Measurements from ENCODE around the gene VPS39. TPM values are rescaled to one million over a fixed set of nuclear protein-coding genes. Genes with fewer than 3 reads are reported as not detected.

Gene VPS39
- total RNA-seq, 1 donor from 2014 or later, result 66.9 TPM

- Histone ChIP-seq H3K9ac (no peak overlapping the region), H3K36me3 (peaks cover 3% of the 10 kb centered on the region), H3K79me2 (ENCODE audit: low read depth) (no peaks in the 10 kb centered on the region), H3K27ac (no peak overlapping the region), H3K4me2 (peak overlapping the region; percentile 54), H3K4me1 (peaks cover 14% of the 10 kb centered on the region), H3K9me3 (ENCODE audit: low read depth) (no peaks in the 10 kb centered on the region), H3K4me3 (no peak overlapping the region), H2AFZ (replicated peaks) (peak overlapping the region; percentile 100), H4K20me1 (ENCODE audit: low read depth) (no peaks in the 10 kb centered on the region), H3K27me3 (no peaks in the 10 kb centered on the region), H3F3A (ENCODE audit: low read depth) (no peaks in the 10 kb centered on the region)
- Mint-ChIP-seq H3K9me3 (peaks cover 8% of the 10 kb centered on the region), H3K4me1 (peaks cover 10% of the 10 kb centered on the region), H3K36me3 (peaks cover 2% of the 10 kb centered on the region), H3K27ac (no peak overlapping the region), H3K4me3 (no peak overlapping the region), H3K27me3 (ENCODE audit: insufficient read depth, low read depth) (peaks cover 4% of the 10 kb centered on the region)
- no peak for TF ChIP-seq EZH2phosphoT487 (IDR thresholded peaks at IDR 0.05)
- no peak for TF ChIP-seq EZH2 (IDR thresholded peaks at IDR 0.05)
- TF ChIP-seq, protein P1, sequence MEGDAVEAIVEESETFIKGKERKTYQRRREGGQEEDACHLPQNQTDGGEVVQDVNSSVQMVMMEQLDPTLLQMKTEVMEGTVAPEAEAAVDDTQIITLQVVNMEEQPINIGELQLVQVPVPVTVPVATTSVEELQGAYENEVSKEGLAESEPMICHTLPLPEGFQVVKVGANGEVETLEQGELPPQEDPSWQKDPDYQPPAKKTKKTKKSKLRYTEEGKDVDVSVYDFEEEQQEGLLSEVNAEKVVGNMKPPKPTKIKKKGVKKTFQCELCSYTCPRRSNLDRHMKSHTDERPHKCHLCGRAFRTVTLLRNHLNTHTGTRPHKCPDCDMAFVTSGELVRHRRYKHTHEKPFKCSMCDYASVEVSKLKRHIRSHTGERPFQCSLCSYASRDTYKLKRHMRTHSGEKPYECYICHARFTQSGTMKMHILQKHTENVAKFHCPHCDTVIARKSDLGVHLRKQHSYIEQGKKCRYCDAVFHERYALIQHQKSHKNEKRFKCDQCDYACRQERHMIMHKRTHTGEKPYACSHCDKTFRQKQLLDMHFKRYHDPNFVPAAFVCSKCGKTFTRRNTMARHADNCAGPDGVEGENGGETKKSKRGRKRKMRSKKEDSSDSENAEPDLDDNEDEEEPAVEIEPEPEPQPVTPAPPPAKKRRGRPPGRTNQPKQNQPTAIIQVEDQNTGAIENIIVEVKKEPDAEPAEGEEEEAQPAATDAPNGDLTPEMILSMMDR (IDR thresholded peaks at IDR 0.05), result no peak
- DNase-seq (ENCODE audit: low spot score), result peak; percentile 42
Observed at GRCh38 chr15:42118650-42119445, 89.3 kb downstream of the VPS39 start.

DNA sequence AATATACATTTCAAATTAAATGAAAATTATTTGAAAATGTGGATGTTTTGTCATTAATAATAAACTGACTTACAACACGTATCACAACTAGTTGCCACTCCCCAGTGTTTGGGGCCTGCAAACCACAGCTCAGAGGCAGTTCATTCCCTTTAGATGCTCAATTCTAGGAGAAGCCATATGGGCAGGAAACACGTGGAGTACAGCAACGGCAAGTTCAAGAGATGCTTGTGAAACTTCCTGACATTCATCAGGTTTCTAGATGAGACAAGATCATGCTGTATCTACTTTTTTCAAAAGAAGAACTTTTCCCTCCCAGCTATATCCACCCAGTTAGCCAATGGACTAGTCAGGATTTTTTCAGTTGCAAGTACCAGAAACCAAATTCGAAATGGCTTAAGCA is 96.2 kb downstream of the VPS39 start:
- no peak overlapping the region for H3K9ac ChIP-seq
- H3K4me3 ChIP-seq, result no peak overlapping the region
- no peaks in the 10 kb centered on the region for H3K27me3 ChIP-seq
- H3K27me3 Mint-ChIP-seq (ENCODE audit: insufficient read depth, low read depth), result peaks cover 7% of the 10 kb centered on the region
- H3K4me2 ChIP-seq, result no peak overlapping the region
- no peaks in the 10 kb centered on the region for H3K4me1 ChIP-seq
- H3K27ac ChIP-seq, result no peak overlapping the region
- H4K20me1 ChIP-seq (ENCODE audit: low read depth), result no peaks in the 10 kb centered on the region
- peaks cover 12% of the 10 kb centered on the region for H3K9me3 Mint-ChIP-seq
- DNase-seq (ENCODE audit: low spot score), result no peak
- no peak overlapping the region for H2AFZ ChIP-seq (replicated peaks)
- H3K9me3 ChIP-seq (ENCODE audit: low read depth), result no peaks in the 10 kb centered on the region
- H3K4me3 Mint-ChIP-seq, result no peak overlapping the region
- H3K36me3 Mint-ChIP-seq, result peaks cover 2% of the 10 kb centered on the region
- TF ChIP-seq EZH2 (IDR thresholded peaks at IDR 0.05) (no peak), EZH2phosphoT487 (IDR thresholded peaks at IDR 0.05) (no peak)
- TF ChIP-seq, protein P1 (IDR thresholded peaks at IDR 0.05), result no peak
- H3K79me2 ChIP-seq (ENCODE audit: low read depth), result no peaks in the 10 kb centered on the region
- no peak overlapping the region for H3K27ac Mint-ChIP-seq
- H3F3A ChIP-seq (ENCODE audit: low read depth), result no peaks in the 10 kb centered on the region
- H3K4me1 Mint-ChIP-seq, result no peaks in the 10 kb centered on the region
- H3K36me3 ChIP-seq, result no peaks in the 10 kb centered on the region

DNA sequence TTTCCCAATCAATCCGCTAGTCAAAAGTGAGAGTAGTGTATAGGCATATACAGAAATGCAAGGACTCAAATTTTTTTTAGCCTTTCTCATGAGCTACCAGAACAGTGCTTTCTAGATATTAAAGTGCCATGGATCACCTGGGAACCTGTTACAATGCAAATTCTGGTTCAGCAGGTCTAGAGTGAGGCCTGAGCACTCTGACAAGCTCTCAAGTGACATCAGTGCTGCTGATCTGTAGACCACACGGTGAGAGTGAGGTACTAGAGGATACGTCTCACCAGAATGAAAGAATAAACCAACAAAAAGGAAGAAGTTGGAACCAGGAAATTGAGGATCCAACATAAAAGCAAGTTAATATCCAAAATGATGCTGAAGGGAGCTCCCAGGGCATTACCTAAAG is 97.7 kb downstream of the VPS39 start:
- Mint-ChIP-seq H3K27ac (no peak overlapping the region), H3K4me3 (no peak overlapping the region), H3K36me3 (no peaks in the 10 kb centered on the region), H3K27me3 (ENCODE audit: insufficient read depth, low read depth) (peaks cover 3% of the 10 kb centered on the region), H3K4me1 (peaks cover 4% of the 10 kb centered on the region), H3K9me3 (peaks cover 4% of the 10 kb centered on the region)
- Histone ChIP-seq H3K27me3 (no peaks in the 10 kb centered on the region), H3K79me2 (ENCODE audit: low read depth) (no peaks in the 10 kb centered on the region), H2AFZ (replicated peaks) (no peak overlapping the region), H3K9me3 (ENCODE audit: low read depth) (no peaks in the 10 kb centered on the region), H3K36me3 (no peaks in the 10 kb centered on the region), H3K4me3 (no peak overlapping the region), H4K20me1 (ENCODE audit: low read depth) (no peaks in the 10 kb centered on the region), H3K27ac (no peak overlapping the region), H3K4me2 (no peak overlapping the region), H3F3A (ENCODE audit: low read depth) (no peaks in the 10 kb centered on the region), H3K4me1 (no peaks in the 10 kb centered on the region), H3K9ac (no peak overlapping the region)
- TF ChIP-seq, protein P1 (IDR thresholded peaks at IDR 0.05), result no peak
- no peak for TF ChIP-seq EZH2 (IDR thresholded peaks at IDR 0.05)
- TF ChIP-seq EZH2phosphoT487 (IDR thresholded peaks at IDR 0.05), result no peak
- no peak for DNase-seq (ENCODE audit: low spot score)
